Thoracic aorta (tissue), 2 donors: ENCODE results near the gene CCDC85A. TPM values are rescaled to one million over a fixed set of nuclear protein-coding genes. Genes with fewer than 3 reads are reported as not detected.

ENCODE experiments used
- ATAC-seq: fragments of 150-250 bp; one replicate; pipeline ENCODE4 v1.8.0; 2017; ENCODE audit warnings: low read depth; ENCODE audit not compliant: insufficient number of reproducible peaks, low FRiP score
- DNase-seq: peaks from one replicate; pipeline ENCODE4 v3.0.0-alpha.2; 2020; ENCODE audit warnings: low spot score
- H3K27ac ChIP-seq, 2 donors: fragments of 200-600 bp; sonication (generic); 1 replicate in 1 of 2; 2 replicates in 1 of 2; pipeline ENCODE4 v1.5.1; 2016; ENCODE audit warnings: mild to moderate bottlenecking in 2 of 2, moderate library complexity in 2 of 2
- H3K27me3 ChIP-seq: fragments of 200-600 bp; sonication (generic); replicated peaks from 2 replicates; pipeline ENCODE4 v1.6.0; 2016; ENCODE audit warnings: mild to moderate bottlenecking; ENCODE audit not compliant: insufficient read depth
- H3K36me3 ChIP-seq: fragments of 200-600 bp; sonication (generic); one replicate; pipeline ENCODE4 v1.5.1; 2016
- H3K4me1 ChIP-seq, 2 donors: fragments of 200-600 bp; sonication (generic); 1 replicate in 1 of 2; 2 replicates in 1 of 2; pipeline versions ENCODE4 v1.5.1 to v1.6.0; 2016; ENCODE audit warnings: low read depth in 2 of 2, mild to moderate bottlenecking in 1 of 2; ENCODE audit not compliant: control insufficient read depth in 1 of 2
- H3K4me3 ChIP-seq: fragments of 200-600 bp; sonication (generic); 2 replicates; pipeline ENCODE4 v1.5.1; 2016; ENCODE audit warnings: mild to moderate bottlenecking
- H3K9me3 ChIP-seq: fragments of 200-600 bp; sonication (generic); 2 replicates; pipeline ENCODE4 v1.5.1; 2016
- total RNA-seq, 2 donors: library from RNA; depleted of rRNA; stranded (reverse); fragments of >200 nt; gene quantifications; one replicate each; pipeline versions ENCODE4 v1.1.0 to v1.2.3, GENCODE V29; 2016
- TF ChIP-seq, protein P1 (sequence below): fragments of 200-600 bp; sonication (generic); IDR thresholded peaks from one replicate; pipeline ENCODE4 v1.5.1; 2019; ENCODE audit warnings: antibody characterized with exemption

CCDC85A gene
- total RNA-seq, 2 donors from 2014 or later, result 3.7 to 4.2 TPM

- DNase-seq, result no peak
- H3K27ac ChIP-seq, result no peak overlapping the region
Observed at GRCh38 chr2:56337342-56337741, 153.6 kb downstream of the CCDC85A start.

GRCh38 chr2:56338232-56338631 lies 154.4 kb downstream of the CCDC85A start:
- TF ChIP-seq, protein P1, sequence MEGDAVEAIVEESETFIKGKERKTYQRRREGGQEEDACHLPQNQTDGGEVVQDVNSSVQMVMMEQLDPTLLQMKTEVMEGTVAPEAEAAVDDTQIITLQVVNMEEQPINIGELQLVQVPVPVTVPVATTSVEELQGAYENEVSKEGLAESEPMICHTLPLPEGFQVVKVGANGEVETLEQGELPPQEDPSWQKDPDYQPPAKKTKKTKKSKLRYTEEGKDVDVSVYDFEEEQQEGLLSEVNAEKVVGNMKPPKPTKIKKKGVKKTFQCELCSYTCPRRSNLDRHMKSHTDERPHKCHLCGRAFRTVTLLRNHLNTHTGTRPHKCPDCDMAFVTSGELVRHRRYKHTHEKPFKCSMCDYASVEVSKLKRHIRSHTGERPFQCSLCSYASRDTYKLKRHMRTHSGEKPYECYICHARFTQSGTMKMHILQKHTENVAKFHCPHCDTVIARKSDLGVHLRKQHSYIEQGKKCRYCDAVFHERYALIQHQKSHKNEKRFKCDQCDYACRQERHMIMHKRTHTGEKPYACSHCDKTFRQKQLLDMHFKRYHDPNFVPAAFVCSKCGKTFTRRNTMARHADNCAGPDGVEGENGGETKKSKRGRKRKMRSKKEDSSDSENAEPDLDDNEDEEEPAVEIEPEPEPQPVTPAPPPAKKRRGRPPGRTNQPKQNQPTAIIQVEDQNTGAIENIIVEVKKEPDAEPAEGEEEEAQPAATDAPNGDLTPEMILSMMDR, result no peak
- H3K4me3 ChIP-seq, result no peak overlapping the region
- H3K27ac ChIP-seq, result no peak overlapping the region
- DNase-seq, result no peak
- H3K27me3 ChIP-seq, result no peaks in the 10 kb centered on the region
- H3K36me3 ChIP-seq, result no peaks in the 10 kb centered on the region
- H3K4me1 ChIP-seq, result peaks cover 0 to 11% of the 10 kb centered on the region in 2 donors
- H3K9me3 ChIP-seq, result no peaks in the 10 kb centered on the region
- no peak for ATAC-seq

More at GRCh38 chr2:56337342-56337741, 153.6 kb downstream of the CCDC85A start:
- Histone ChIP-seq H3K9me3 (no peaks in the 10 kb centered on the region), H3K4me3 (no peak overlapping the region), H3K4me1 (peaks cover 0 to 11% of the 10 kb centered on the region in 2 donors), H3K27me3 (no peaks in the 10 kb centered on the region), H3K36me3 (no peaks in the 10 kb centered on the region)
- no peak for ATAC-seq
- TF ChIP-seq, protein P1, result no peak

DNA sequence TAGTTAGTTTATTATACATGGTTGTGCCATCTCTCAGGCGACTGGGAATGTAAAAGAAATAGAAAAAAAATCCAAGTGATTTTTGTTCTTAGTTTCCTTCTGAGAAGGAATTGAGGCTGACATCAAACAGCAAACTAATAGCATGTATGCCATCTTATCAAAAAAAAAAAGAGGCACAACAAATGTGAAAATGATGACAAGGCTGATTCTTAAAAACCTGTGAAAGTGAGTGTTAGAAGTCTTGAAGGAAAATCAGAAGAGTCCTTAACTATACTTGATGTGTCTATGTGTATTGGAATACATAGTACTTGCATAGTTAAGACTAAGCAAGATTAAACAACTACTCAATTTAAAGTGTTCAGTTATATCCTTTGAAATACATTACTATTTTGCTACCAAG lies 161.0 kb downstream of the CCDC85A start:
- ATAC-seq (no peak), DNase-seq (no peak)
- no peaks in the 10 kb centered on the region for H3K4me1 ChIP-seq
- H3K36me3 ChIP-seq, result no peaks in the 10 kb centered on the region
- no peaks in the 10 kb centered on the region for H3K9me3 ChIP-seq
- H3K4me3 ChIP-seq, result no peak overlapping the region
- no peak overlapping the region for H3K27ac ChIP-seq
- H3K27me3 ChIP-seq, result no peaks in the 10 kb centered on the region
- TF ChIP-seq, protein P1, result no peak

DNA sequence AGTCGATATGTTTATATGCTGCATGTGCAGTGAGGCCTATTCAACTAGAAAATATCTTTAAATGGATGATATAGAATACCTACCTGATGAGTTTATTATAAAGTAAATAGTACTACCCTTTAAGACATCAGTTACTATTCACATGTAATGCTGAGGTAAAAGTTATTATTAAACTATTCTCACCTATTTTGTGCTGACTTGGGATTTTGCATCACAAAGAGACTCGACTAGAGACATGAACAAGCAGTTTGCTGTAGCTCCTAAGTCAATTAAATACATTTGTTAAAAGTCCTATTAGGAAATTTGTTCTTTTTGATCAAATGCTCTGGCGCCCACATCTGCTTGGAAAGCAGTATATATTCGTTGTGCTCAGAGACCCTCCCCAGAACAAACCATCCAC lies 164.1 kb downstream of the CCDC85A start:
- no peaks in the 10 kb centered on the region for H3K9me3 ChIP-seq
- ATAC-seq, result no peak
- H3K4me3 ChIP-seq, result no peak overlapping the region
- no peaks in the 10 kb centered on the region for H3K4me1 ChIP-seq
- H3K27me3 ChIP-seq, result no peaks in the 10 kb centered on the region
- no peak overlapping the region for H3K27ac ChIP-seq
- TF ChIP-seq, protein P1, result no peak
- no peak for DNase-seq
- no peaks in the 10 kb centered on the region for H3K36me3 ChIP-seq

DNA sequence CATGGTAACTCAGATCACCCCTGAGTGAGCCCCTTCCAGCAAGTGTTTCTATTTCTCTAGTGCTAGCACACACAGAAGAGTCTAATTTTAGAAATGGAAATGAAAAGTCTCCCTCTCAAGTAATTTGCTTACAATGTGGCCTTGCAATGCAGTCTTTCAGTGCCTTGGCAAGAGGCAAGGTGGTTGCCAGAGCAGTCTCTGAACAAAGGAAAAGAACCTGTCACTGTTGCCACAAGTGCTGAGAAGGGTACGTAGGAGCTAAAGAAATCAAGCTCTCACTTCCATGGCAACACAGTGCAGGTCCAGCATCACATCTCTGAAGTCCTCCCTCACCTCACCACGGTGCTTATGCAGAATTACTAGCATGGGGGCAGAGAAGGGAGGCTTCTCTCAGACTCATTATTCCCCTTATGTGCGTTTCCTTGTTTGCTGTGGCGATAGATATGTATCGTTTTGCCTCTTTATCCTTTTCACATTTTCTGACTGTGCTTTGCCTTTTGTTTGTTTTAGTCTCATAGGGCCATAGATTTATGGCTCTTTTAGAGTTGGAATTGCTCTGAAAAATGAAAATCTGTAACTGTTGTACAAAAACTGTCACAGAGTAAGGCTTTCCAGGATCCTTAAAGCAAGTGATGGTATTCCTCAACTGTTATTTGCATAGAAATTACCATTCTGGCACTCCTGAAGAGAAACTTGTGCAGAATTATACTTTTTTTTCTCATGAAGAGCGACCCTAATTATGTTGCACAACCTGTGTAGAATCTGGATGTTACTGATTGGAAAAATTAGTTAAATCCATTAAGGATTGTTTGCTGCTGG lies 164.8 kb downstream of the CCDC85A start:
- Histone ChIP-seq H3K27ac (no peak overlapping the region), H3K9me3 (no peaks in the 10 kb centered on the region), H3K4me3 (no peak overlapping the region), H3K27me3 (no peaks in the 10 kb centered on the region), H3K4me1 (no peaks in the 10 kb centered on the region), H3K36me3 (no peaks in the 10 kb centered on the region)
- DNase-seq (no peak), ATAC-seq (no peak)
- TF ChIP-seq, protein P1, result no peak
